GM18519 (cell line): Measurements from ENCODE around the gene RUVBL1.

Source experiments
- ATAC-seq: cut with Tn5 transposase; IDR thresholded peaks from one replicate; pipeline ENCODE4 v1.9.1; 2021; ENCODE audit warnings: mild to moderate bottlenecking, moderate library complexity; ENCODE audit not compliant: unreplicated experiment, low FRiP score

The RUVBL1 gene

GRCh38 chr3:128036119-128036518 is 87.5 kb downstream of the RUVBL1 start:
- ATAC-seq: no peak

GRCh38 chr3:128033102-128033501 is 90.5 kb downstream of the RUVBL1 start:
- ATAC-seq: no peak
